GM12878 (cell line): ENCODE data around the gene CCDC87. TPM values are rescaled to one million over a fixed set of nuclear protein-coding genes. Genes with fewer than 3 reads are reported as not detected.

Experiments used
- ATAC-seq: fragments of 200-7000 bp; cut with Tn5 transposase; 3 replicates; pipeline ENCODE4 v1.9.1; 2020; ENCODE audit warnings: mild to moderate bottlenecking, moderate library complexity
- BruUV-seq: library from RNA; stranded (reverse); fragments of 400-500 nt; replicated peaks from 2 replicates; lab custom pipeline; 2021; lab: Mats Ljungman, UMichigan
- CTCF ChIA-PET: fragments of 300-600 bp; sonication (Branson Sonifier 250); formaldehyde crosslinking; extraction: SDS; loops from one replicate; lab custom pipeline; 2021; ENCODE audit warnings: inconsistent platforms; lab: Yijun Ruan, JAX
- POLR2A ChIA-PET: fragments of 350-600 bp; formaldehyde crosslinking; extraction: SDS; loops from one replicate; lab custom pipeline; 2021; ENCODE audit warnings: inconsistent platforms; lab: Charles Lee
- RAD21 ChIA-PET: fragments of 300-600 bp; sonication (Branson Sonifier 250); formaldehyde crosslinking; loops from one replicate; lab custom pipeline; 2023; ENCODE audit warnings: antibody characterized with exemption; ENCODE audit not compliant: unreplicated experiment; lab: Charles Lee
- SMC1A ChIA-PET: fragments of 300-600 bp; sonication (Branson Sonifier 250); formaldehyde crosslinking; loops from one replicate; lab custom pipeline; 2023; ENCODE audit not compliant: unreplicated experiment, uncharacterized antibody; lab: Charles Lee
- DNase-seq: peaks from one replicate; pipeline ENCODE4 v3.0.0-alpha.2; 2011; ENCODE audit warnings: low read depth, low spot score
- FAIRE-seq: peaks from 3 replicates; lab custom pipeline; 2011; peaks lifted over from hg19 to GRCh38; lab: Jason Lieb, UNC
- H2AFZ ChIP-seq: 2 replicates; pipeline ENCODE4 v1.6.0; 2011; ENCODE audit warnings: low read depth, low read length, control low read depth; ENCODE audit not compliant: control insufficient read depth
- H3K27ac ChIP-seq: 2 replicates; pipeline ENCODE4 v1.5.1; 2011; ENCODE audit warnings: control low read depth; ENCODE audit not compliant: control insufficient read depth, insufficient read depth
- H3K27me3 ChIP-seq, 2 experiments: replicated peaks in 1 of 2; 2 replicates each; pipeline versions ENCODE4 v1.6.0 to v1.6.1; 2011; ENCODE audit warnings: low read length in 1 of 2; ENCODE audit not compliant: control insufficient read depth in 2 of 2, insufficient read depth in 2 of 2
- H3K36me3 ChIP-seq, 2 experiments: 2 replicates each; pipeline ENCODE4 v1.5.1; 2011; ENCODE audit warnings: low read length in 1 of 2; ENCODE audit not compliant: control insufficient read depth in 2 of 2, insufficient read depth in 2 of 2
- H3K4me1 ChIP-seq: 2 replicates; pipeline ENCODE4 v1.6.1; 2011; ENCODE audit warnings: mild to moderate bottlenecking, low read length, moderate library complexity, mixed read lengths; ENCODE audit not compliant: control insufficient read depth, insufficient read depth
- H3K4me2 ChIP-seq: 2 replicates; pipeline ENCODE4 v1.6.0; 2011; ENCODE audit warnings: control low read depth; ENCODE audit not compliant: control insufficient read depth, insufficient read depth
- H3K4me3 ChIP-seq: fragments of 200-600 bp; sonication (generic); 2 replicates; pipeline ENCODE4 v1.5.1; 2016
- H3K79me2 ChIP-seq: 2 replicates; pipeline ENCODE4 v1.6.0; 2011; ENCODE audit warnings: low read length; ENCODE audit not compliant: control insufficient read depth, insufficient read depth
- H3K9ac ChIP-seq: 2 replicates; pipeline ENCODE4 v1.8.0; 2011; ENCODE audit warnings: low read length, control low read depth, mixed read lengths; ENCODE audit not compliant: control insufficient read depth, insufficient read depth
- H3K9me3 ChIP-seq: replicated peaks from 3 replicates; pipeline ENCODE4 v1.5.1; 2011; ENCODE audit warnings: mild to moderate bottlenecking, low read length; ENCODE audit not compliant: control insufficient read depth, insufficient read depth
- H4K20me1 ChIP-seq: 2 replicates; pipeline ENCODE4 v1.6.0; 2011; ENCODE audit not compliant: control insufficient read depth, insufficient read depth
- CBX5 ChIP-seq: sonication (generic); IDR thresholded peaks from 2 replicates; pipeline ENCODE4 v1.6.1; 2016; ENCODE audit warnings: low read depth, moderate library complexity, mild to moderate bottlenecking, inconsistent platforms
- CHD4 ChIP-seq: fragments of 200-600 bp; sonication (generic); IDR thresholded peaks from 2 replicates; pipeline ENCODE4 v1.6.1; 2016; ENCODE audit warnings: mild to moderate bottlenecking
- HDAC2 ChIP-seq: fragments of 200-600 bp; sonication (generic); IDR thresholded peaks from 2 replicates; pipeline ENCODE4 v1.6.1; 2017
- IRF4 ChIP-seq: IDR thresholded peaks from 2 replicates; pipeline ENCODE4 v1.6.1; 2011; ENCODE audit warnings: low read depth, low read length
- NFIC ChIP-seq: IDR thresholded peaks from 2 replicates; pipeline ENCODE4 v1.6.1; 2012; ENCODE audit warnings: low read depth, mild to moderate bottlenecking, inconsistent platforms, low read length, moderate library complexity
- POLR2AphosphoS5 ChIP-seq: IDR thresholded peaks from 2 replicates; pipeline ENCODE4 v1.6.1; 2011; ENCODE audit warnings: mild to moderate bottlenecking, low read length, inconsistent platforms
- POU2F2 ChIP-seq: IDR thresholded peaks from 3 replicates; pipeline ENCODE4 v1.6.1; 2011; ENCODE audit warnings: low read depth, mild to moderate bottlenecking, low read length, borderline replicate concordance
- SMC3 ChIP-seq: IDR thresholded peaks from 2 replicates; pipeline ENCODE4 v1.6.1; 2011; ENCODE audit warnings: low read length, improper control_type of control experiment, borderline replicate concordance
- SREBF2 ChIP-seq: IDR thresholded peaks from 2 replicates; pipeline ENCODE4 v1.6.1; 2012; ENCODE audit warnings: mild to moderate bottlenecking, low read length
- STAT1 ChIP-seq: fragments of 450-650 bp; conservative IDR thresholded peaks from 2 replicates; pipeline ENCODE4 v1.6.1; 2014; ENCODE audit warnings: antibody characterized with exemption, mild to moderate bottlenecking
- whole genome bisulfite sequencing: methylation state at CpG from one replicate; pipeline ENCODE4 v1.1.6; 2016; ENCODE audit warnings: low lambda C conversion rate; ENCODE audit not compliant: insufficient replicate concordance, insufficient coverage; ENCODE audit errors: missing lambda C conversion rate; 5-methylcytosine and 5-hydroxymethylcytosine counted together
- in situ Hi-C: fragments of 300-500 bp; cut with MboI; formaldehyde crosslinking; loops from 9 replicates; pipeline ENCODE4 v1.14.3; 2018; ENCODE audit warnings: mixed read lengths
- intact Hi-C: fragments of 100-400 bp; cut with micrococcal nuclease; formaldehyde crosslinking; loops from one replicate; pipeline ENCODE4 v1.14.2; 2022; ENCODE audit not compliant: unreplicated experiment
- polyA plus RNA-seq, 11 experiments: library from polyadenylated mRNA; depleted of rRNA in 4 of 11; unstranded in 6 of 11; stranded (reverse) in 5 of 11; fragments of >200 nt; fragmentation: Nextera tagmentation in 4 of 11; fragmentation: Illumina TruSeq in 1 of 11; extraction: Ambion mirVana in 4 of 11; extraction: Trizol in 1 of 11; gene quantifications; 1 replicate in 1 of 11; 2 replicates in 10 of 11; pipeline versions ENCODE4 v1.2.1 to v1.2.3, GENCODE V29; 2011 to 2016; ENCODE audit warnings: inconsistent platforms in 2 of 11, missing spikeins in 2 of 11, low read depth in 1 of 11
- total RNA-seq, 4 experiments: library from RNA; depleted of rRNA in 3 of 4; stranded (reverse); fragments of >200 nt in 3 of 4; fragmentation: Illumina TruSeq in 1 of 4; extraction: Trizol in 1 of 4; gene quantifications; 2 replicates each; pipeline versions ENCODE4 v1.2.1 to v1.2.3, GENCODE V29; 2013 to 2021

CCDC87 gene
- total and polyA plus RNA-seq, 10 of the 15 experiments (the other 5 are each of a cell fraction or from before 2014, with no cell fraction given), result 0.02 to 0.17 (median 0.09) TPM; not detected in 3

GRCh38 chr11:66628061-66628603 lies 35.3 kb upstream of the CCDC87 start:
- H3K4me1 ChIP-seq, result no peaks in the 10 kb centered on the region
- H3K79me2 ChIP-seq, result peaks cover 85% of the 10 kb centered on the region
- H3K4me3 ChIP-seq, result no peak overlapping the region
- over 99% methylated on average over 7 of the region's 7 CpGs for WGBS
- in situ Hi-C loops (no loop called here), intact Hi-C loops (no loop called here)
- ChIA-PET CTCF (interaction anchor here (0.8 to 2.8 kb wide), 2 partner anchors 10 to 18 kb away, joined by 3 to 11 read pairs; partner anchors contain the start of gene RBM4), RAD21 (interaction anchor here (1.5 kb wide), 1 partner anchor 82 kb away, joined by 3 read pairs; the partner anchor contains the start of gene ZDHHC24), SMC1A (interaction anchor here (1.0 to 2.4 kb wide), 2 partner anchors 8 to 10 kb away, joined by 4 to 10 read pairs; partner anchors contain the start of gene RBM4), POLR2A (interaction anchor here (0.5 to 1.2 kb wide), 3 partner anchors 9 to 122 kb away, joined by 3 to 6 read pairs (median 3); no protein-coding TSS in a partner anchor)
- H4K20me1 ChIP-seq, result peaks cover 10% of the 10 kb centered on the region; the same call in 1 of the 2 replicates
- H3K9me3 ChIP-seq, result no peaks in the 10 kb centered on the region; the same call in 2 of the 3 replicates
- no peak for TF ChIP-seq NFIC
- TF ChIP-seq IRF4, result no peak
- TF ChIP-seq SREBF2, result no peak
- no peak for TF ChIP-seq STAT1
- 0 out of 3 replicates have a peak, but pooled peaks have one; percentile 8 for TF ChIP-seq POU2F2
- TF ChIP-seq CHD4, result no peak
- no peak for TF ChIP-seq CBX5
- no peak for TF ChIP-seq HDAC2
- no peak for TF ChIP-seq SMC3
- TF ChIP-seq POLR2AphosphoS5, result peak; percentile 57
- H3K9ac ChIP-seq, result no peak overlapping the region
- H3K36me3 ChIP-seq, result peaks cover 49 to 65% of the 10 kb centered on the region in 2 experiments
- TSS peak; percentile 11 for BruUV-seq
- H3K27ac ChIP-seq, result no peak overlapping the region
- H2AFZ ChIP-seq, result no peak overlapping the region
- DNase-seq (no peak), FAIRE-seq (no peak), ATAC-seq (no peak)
- no peak overlapping the region for H3K4me2 ChIP-seq
- no peaks in the 10 kb centered on the region for H3K27me3 ChIP-seq
